Muscle of leg (tissue), 11 donors: ENCODE results near the gene PPA1. TPM values are rescaled to one million over a fixed set of nuclear protein-coding genes. Genes with fewer than 3 reads are reported as not detected.
"Not testable (repeated sequence)": the region's sequence is repeated elsewhere in the genome, so short reads cannot be mapped to it uniquely, and the experiment has no call there.

Source experiments
- DNase-seq: peaks from one replicate; pipeline ENCODE4 v3.0.0; 2013
- H3K27ac ChIP-seq: one replicate; pipeline ENCODE4 v1.5.1; 2013; ENCODE audit warnings: mild to moderate bottlenecking, low read length, control low read depth
- H3K27me3 ChIP-seq: one replicate; pipeline ENCODE4 v1.6.1; 2013; ENCODE audit warnings: low read length; ENCODE audit not compliant: control insufficient read depth, insufficient read depth
- H3K36me3 ChIP-seq: one replicate; pipeline ENCODE4 v1.6.1; 2013; ENCODE audit warnings: low read length; ENCODE audit not compliant: control insufficient read depth, insufficient read depth
- H3K4me1 ChIP-seq: one replicate; pipeline ENCODE4 v1.6.1; 2013; ENCODE audit warnings: low read length; ENCODE audit not compliant: control insufficient read depth, insufficient read depth
- H3K4me3 ChIP-seq: one replicate; pipeline ENCODE4 v1.5.1; 2013; ENCODE audit warnings: low read length, control low read depth
- H3K9me3 ChIP-seq: replicated peaks from 2 replicates; pipeline ENCODE4 v1.6.1; 2013; ENCODE audit warnings: low read depth, low read length; ENCODE audit not compliant: control insufficient read depth
- WGBS: methylation state at CpG from one replicate; pipeline ENCODE4 v1.1.5; 2013; ENCODE audit warnings: missing lambda C conversion rate; ENCODE audit not compliant: insufficient coverage; 5-methylcytosine and 5-hydroxymethylcytosine counted together
- polyA plus RNA-seq, 8 donors: library from polyadenylated mRNA; unstranded; fragments of 120-200 nt; gene quantifications; one replicate each; pipeline versions ENCODE4 v1.2.1 to v1.2.3, GENCODE V29; 2013; ENCODE audit warnings: inconsistent platforms in 1 of 8, low replicate concordance in 1 of 8; ENCODE audit not compliant: insufficient read length in 8 of 8, insufficient read depth in 1 of 8
- total RNA-seq: library from RNA; stranded (reverse); fragments of 120-200 nt; gene quantifications from one replicate; pipeline ENCODE4 v1.2.4, GENCODE V29; 2013

The PPA1 gene
- total and polyA plus RNA-seq, 9 donors, result 70.6 to 99.5 (median 76.1) TPM

DNA sequence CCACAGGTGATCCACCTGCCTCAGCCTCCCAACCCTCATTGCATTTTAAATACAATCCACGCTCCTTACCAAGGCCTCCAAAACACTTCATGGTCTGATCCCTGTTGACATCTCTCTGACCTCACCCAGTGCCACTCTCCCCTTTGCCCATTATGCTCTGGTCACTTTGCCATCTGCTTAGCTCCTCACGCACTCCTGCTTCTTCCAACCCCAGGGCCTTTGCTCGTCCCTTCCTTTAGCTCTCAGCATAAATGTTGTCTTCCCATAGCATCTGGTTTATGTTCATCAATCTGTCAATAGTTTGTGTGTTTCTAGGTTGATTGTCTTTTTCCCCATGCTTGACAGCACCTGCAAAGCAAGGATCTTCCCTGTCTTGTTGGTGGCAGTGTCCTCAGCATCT, 36.5 kb upstream of the PPA1 start:
- no peak for DNase-seq
- no peaks in the 10 kb centered on the region for H3K36me3 ChIP-seq
- peaks cover 21% of the 10 kb centered on the region for H3K27me3 ChIP-seq
- no peaks in the 10 kb centered on the region for H3K9me3 ChIP-seq
- WGBS, result 93% methylated on average over 1 of the region's 3 CpGs
- no peak overlapping the region for H3K27ac ChIP-seq
- no peak overlapping the region for H3K4me3 ChIP-seq
- no peaks in the 10 kb centered on the region for H3K4me1 ChIP-seq

DNA sequence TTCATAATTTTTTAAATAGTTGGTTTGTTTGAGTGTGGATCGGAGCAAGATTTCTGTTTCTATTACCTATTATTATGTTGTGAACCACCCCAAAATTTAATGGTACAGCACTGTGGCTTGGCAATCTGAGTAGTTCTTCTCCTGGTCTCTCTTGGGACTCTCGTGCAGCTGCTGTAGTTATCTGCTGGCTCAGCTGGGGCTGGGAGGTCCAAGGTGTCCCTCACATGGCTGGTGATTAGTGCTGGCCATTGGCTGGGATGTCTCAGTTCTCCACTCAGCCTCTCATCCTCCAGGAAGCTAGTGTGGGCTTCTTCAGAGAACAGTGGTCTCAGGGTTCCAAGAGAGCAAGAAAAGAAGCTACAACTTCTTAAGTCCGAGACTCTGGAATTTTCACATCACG, 35.1 kb upstream of the PPA1 start:
- Histone ChIP-seq H3K27ac (no peak overlapping the region), H3K4me3 (no peak overlapping the region), H3K27me3 (peaks cover 20% of the 10 kb centered on the region), H3K36me3 (no peaks in the 10 kb centered on the region), H3K9me3 (no peaks in the 10 kb centered on the region), H3K4me1 (no peaks in the 10 kb centered on the region)
- no CpG with 5 or more reads among the region's 4 CpGs for WGBS
- no peak for DNase-seq

- Histone ChIP-seq H3K27ac (no peak overlapping the region), H3K4me3 (no peak overlapping the region), H3K27me3 (peaks cover 22% of the 10 kb centered on the region), H3K9me3 (no peaks in the 10 kb centered on the region), H3K4me1 (no peaks in the 10 kb centered on the region), H3K36me3 (no peaks in the 10 kb centered on the region)
- WGBS, result no CpG with 5 or more reads among the region's 9 CpGs
- no peak for DNase-seq
These were observed 34.1 kb upstream of the PPA1 start for GRCh38 chr10:70267161-70267933.

DNA sequence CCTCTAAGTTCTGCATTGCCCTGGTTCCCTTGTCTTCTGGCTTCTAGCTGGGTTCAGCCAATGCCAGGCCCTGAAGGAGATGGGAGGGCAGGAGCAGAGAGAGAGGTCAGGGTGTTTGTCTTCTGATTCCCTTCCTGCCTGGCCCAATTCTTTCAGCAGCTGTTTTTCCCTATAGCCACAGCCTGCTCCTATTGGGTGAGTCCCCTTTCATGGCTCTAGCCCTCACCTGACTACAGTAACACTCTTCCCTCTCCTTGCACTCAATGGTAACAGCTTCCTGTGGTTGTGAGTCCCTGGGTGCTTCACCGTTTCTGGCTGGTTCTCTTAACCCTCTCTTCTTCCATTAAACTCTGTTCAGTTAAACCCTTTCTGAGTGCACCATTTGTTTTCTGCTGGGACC, 33.5 kb upstream of the PPA1 start:
- H3K27ac ChIP-seq, result no peak overlapping the region
- no peaks in the 10 kb centered on the region for H3K4me1 ChIP-seq
- no CpG with 5 or more reads among the region's 1 CpG for whole genome bisulfite sequencing
- H3K36me3 ChIP-seq, result no peaks in the 10 kb centered on the region
- H3K4me3 ChIP-seq, result no peak overlapping the region
- no peak for DNase-seq
- H3K27me3 ChIP-seq, result peaks cover 22% of the 10 kb centered on the region
- no peaks in the 10 kb centered on the region for H3K9me3 ChIP-seq

- Histone ChIP-seq H3K9me3 (peaks cover 2% of the 10 kb centered on the region), H3K4me3 (no peak overlapping the region), H3K36me3 (no peaks in the 10 kb centered on the region), H3K4me1 (no peaks in the 10 kb centered on the region), H3K27ac (no peak overlapping the region), H3K27me3 (peaks cover 26% of the 10 kb centered on the region)
- 95% methylated on average over 6 of the region's 7 CpGs for WGBS
- no peak for DNase-seq
These were observed 32.8 kb upstream of the PPA1 start for GRCh38 chr10:70266056-70266455.

DNA sequence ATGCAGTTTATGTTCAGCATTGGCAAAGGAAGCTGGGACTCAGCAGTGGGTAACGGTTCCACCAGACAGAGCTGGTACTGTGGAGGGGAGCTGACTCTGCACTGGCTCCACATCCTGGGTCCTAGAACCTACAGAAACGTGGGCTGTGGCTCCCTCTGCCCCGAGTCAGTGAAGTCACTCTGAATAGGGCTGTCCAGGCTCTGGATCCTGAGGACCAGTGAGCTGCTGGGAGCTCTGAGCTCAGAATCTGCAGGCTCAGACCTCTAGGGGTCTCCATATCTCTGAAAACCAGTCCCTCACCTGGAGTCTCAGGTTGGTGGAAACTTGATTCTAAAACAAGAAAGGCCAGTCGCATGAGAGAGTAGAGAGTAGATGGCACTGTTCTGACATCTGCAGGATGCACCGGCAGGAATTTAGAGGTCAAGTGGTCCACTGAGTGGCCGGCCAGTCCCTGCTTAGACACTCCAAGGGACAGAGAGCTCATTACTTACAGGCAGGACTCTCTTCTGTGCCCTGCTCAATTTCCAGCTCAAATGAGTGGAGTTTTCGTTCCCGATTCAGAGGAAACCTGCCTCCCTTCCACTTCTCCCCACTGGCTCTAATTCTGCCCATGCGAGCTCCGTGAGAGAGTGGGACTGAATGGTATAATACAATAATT, 31.9 kb upstream of the PPA1 start:
- H3K4me3 ChIP-seq, result no peak overlapping the region
- H3K27ac ChIP-seq, result no peak overlapping the region
- no peak for DNase-seq
- no peaks in the 10 kb centered on the region for H3K36me3 ChIP-seq
- 15% methylated on average over 5 of the region's 10 CpGs for WGBS
- peaks cover 29% of the 10 kb centered on the region for H3K27me3 ChIP-seq
- H3K4me1 ChIP-seq, result no peaks in the 10 kb centered on the region
- H3K9me3 ChIP-seq, result peaks cover 4% of the 10 kb centered on the region

DNA sequence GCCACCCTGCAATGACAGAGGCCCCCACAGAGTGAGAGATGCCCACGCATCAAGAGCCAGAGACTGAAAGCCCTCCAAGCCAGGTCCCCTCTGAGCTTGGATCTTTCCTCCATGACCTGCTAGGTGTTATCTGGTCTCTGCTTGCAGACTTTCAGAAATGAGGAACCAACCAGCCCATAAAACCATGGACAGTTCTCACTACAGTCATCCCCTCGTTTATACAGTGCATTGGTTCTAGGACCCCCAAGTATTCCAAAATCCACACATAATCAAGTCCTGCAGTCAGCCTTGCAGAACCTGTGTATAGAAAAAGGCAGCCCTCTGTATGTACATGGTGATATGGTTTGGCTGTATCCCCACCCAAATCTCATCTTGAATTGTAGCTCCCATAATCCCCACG, 27.5 kb upstream of the PPA1 start:
- WGBS, result 95% methylated on average over 2 of the region's 3 CpGs
- H3K36me3 ChIP-seq, result no peaks in the 10 kb centered on the region
- peaks cover under 1% of the 10 kb centered on the region for H3K4me1 ChIP-seq
- H3K27me3 ChIP-seq, result peaks cover 37% of the 10 kb centered on the region
- H3K27ac ChIP-seq, result no peak overlapping the region
- H3K4me3 ChIP-seq, result no peak overlapping the region
- H3K9me3 ChIP-seq, result peaks cover 4% of the 10 kb centered on the region
- DNase-seq, result no peak

- Histone ChIP-seq H3K9me3 (peaks cover 4% of the 10 kb centered on the region), H3K4me3 (no peak overlapping the region), H3K36me3 (no peaks in the 10 kb centered on the region), H3K4me1 (peaks cover 5% of the 10 kb centered on the region), H3K27me3 (peaks cover 40% of the 10 kb centered on the region), H3K27ac (no peak overlapping the region)
- no CpG with 5 or more reads among the region's 1 CpG for WGBS
- DNase-seq, result no peak
These were observed 27.0 kb upstream of the PPA1 start for GRCh38 chr10:70260259-70260658.

- peaks cover 54% of the 10 kb centered on the region for H3K27me3 ChIP-seq
- peaks cover 5% of the 10 kb centered on the region for H3K4me1 ChIP-seq
- no peak for DNase-seq
- no peaks in the 10 kb centered on the region for H3K36me3 ChIP-seq
- WGBS, result no CpG with 5 or more reads among the region's 1 CpG
- H3K27ac ChIP-seq, result no peak overlapping the region
- no peak overlapping the region for H3K4me3 ChIP-seq
- peaks cover 4% of the 10 kb centered on the region for H3K9me3 ChIP-seq
These were observed 25.0 kb upstream of the PPA1 start for GRCh38 chr10:70258216-70258615.

- H3K27ac ChIP-seq, H3K4me1 ChIP-seq, H3K36me3 ChIP-seq, H3K4me3 ChIP-seq, H3K9me3 ChIP-seq, DNase-seq: not testable (repeated sequence)
- WGBS, result 92% methylated on average over 5 of the region's 8 CpGs
- H3K27me3 ChIP-seq, result peaks cover 57% of the 10 kb centered on the region
These were observed 24.6 kb upstream of the PPA1 start for GRCh38 chr10:70257816-70258215.
